Measurements from ENCODE around the gene DAB1.

DNA sequence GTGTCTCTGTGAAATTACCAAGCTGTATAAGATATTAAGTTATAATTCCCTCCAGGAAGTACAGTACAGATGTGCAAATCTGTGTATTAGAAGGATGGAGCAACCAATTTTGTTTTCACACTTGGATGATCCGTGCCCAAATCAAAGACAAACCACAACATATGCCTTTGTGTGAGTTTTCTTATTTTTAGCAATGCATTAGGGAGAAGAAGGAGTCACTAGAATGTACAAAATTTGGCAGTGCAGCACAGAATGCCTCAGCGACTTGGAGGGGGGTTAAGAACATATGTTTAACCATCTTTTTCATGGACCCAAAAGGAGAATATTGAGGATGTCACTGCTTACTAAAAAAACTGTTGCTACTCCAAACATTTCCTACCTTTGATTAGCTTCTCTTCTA, 45.3 kb downstream of the DAB1 start:
- TF ChIP-seq, protein P1, sequence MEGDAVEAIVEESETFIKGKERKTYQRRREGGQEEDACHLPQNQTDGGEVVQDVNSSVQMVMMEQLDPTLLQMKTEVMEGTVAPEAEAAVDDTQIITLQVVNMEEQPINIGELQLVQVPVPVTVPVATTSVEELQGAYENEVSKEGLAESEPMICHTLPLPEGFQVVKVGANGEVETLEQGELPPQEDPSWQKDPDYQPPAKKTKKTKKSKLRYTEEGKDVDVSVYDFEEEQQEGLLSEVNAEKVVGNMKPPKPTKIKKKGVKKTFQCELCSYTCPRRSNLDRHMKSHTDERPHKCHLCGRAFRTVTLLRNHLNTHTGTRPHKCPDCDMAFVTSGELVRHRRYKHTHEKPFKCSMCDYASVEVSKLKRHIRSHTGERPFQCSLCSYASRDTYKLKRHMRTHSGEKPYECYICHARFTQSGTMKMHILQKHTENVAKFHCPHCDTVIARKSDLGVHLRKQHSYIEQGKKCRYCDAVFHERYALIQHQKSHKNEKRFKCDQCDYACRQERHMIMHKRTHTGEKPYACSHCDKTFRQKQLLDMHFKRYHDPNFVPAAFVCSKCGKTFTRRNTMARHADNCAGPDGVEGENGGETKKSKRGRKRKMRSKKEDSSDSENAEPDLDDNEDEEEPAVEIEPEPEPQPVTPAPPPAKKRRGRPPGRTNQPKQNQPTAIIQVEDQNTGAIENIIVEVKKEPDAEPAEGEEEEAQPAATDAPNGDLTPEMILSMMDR (IDR thresholded peaks at IDR 0.05; ENCODE audit: low read depth, low read length, poor library complexity, severe bottlenecking) = no peak
- no peak for TF ChIP-seq EZH2phosphoT487 (IDR thresholded peaks at IDR 0.05; ENCODE audit: borderline replicate concordance, low read length)

Measured in DOHH2 (cell line).